Body of pancreas (tissue), 4 donors: Measurements from ENCODE around the gene IFNAR1.
"Not testable (repeated sequence)": the region's sequence is repeated elsewhere in the genome, so short reads cannot be mapped to it uniquely, and the experiment has no call there.

Source experiments
- POLR2A ChIP-seq, 3 donors: fragments of 450-650 bp; IDR thresholded peaks; one replicate each; pipeline ENCODE4 v1.6.1; 2016; ENCODE audit warnings: antibody characterized with exemption in 3 of 3, mild to moderate bottlenecking in 2 of 3
- TF ChIP-seq, protein P1 (sequence below), 7 experiments: fragments of 450-650 bp in 4 of 7; fragments of 200-600 bp in 3 of 7; sonication (generic) in 3 of 7; IDR thresholded peaks; one replicate each; pipeline ENCODE4 v1.5.1; 2016 to 2019; ENCODE audit warnings: antibody characterized with exemption in 7 of 7

DNA sequence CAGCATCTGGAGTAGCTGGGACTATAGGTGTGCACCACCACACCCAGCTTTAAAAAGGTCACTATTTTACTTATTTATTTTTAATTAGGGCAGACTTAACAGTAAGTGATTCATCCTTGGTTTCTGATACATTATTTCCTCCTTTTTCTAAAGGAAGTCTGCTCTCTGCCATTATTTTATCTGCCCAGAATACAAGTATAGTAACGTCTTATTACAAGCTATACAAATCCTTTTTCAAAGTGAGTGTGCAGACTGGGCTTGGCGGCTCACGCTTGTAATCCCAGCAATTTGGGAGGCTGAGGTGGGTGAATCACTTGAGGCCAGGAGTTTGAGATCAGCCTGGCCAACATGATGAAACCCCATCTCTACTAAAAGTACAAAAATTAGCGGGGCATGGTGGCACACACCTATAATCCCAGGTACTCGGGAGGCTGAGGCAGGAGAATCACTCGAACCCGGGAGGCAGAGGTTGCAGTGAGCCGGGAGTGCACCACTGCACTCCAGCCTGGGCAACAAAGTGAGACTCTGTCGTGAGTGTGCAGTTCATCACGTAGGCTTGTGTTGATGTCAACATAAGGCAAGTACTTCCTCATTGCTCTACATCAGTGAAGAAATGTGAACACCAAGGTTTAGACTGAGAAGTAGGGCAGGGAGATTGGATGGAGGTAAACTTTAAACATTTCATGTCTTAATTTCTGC lies 39.3 kb downstream of the IFNAR1 start:
- TF ChIP-seq, protein P1, sequence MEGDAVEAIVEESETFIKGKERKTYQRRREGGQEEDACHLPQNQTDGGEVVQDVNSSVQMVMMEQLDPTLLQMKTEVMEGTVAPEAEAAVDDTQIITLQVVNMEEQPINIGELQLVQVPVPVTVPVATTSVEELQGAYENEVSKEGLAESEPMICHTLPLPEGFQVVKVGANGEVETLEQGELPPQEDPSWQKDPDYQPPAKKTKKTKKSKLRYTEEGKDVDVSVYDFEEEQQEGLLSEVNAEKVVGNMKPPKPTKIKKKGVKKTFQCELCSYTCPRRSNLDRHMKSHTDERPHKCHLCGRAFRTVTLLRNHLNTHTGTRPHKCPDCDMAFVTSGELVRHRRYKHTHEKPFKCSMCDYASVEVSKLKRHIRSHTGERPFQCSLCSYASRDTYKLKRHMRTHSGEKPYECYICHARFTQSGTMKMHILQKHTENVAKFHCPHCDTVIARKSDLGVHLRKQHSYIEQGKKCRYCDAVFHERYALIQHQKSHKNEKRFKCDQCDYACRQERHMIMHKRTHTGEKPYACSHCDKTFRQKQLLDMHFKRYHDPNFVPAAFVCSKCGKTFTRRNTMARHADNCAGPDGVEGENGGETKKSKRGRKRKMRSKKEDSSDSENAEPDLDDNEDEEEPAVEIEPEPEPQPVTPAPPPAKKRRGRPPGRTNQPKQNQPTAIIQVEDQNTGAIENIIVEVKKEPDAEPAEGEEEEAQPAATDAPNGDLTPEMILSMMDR (IDR thresholded peaks at IDR 0.05): not testable (repeated sequence)
- TF ChIP-seq POLR2A (IDR thresholded peaks at IDR 0.05): peak in 1 of 3 donors; percentile 36
